ENCODE data around the gene UTP14A.
"Not testable (repeated sequence)": the region's sequence is repeated elsewhere in the genome, so short reads cannot be mapped to it uniquely, and the experiment has no call there.

The UTP14A gene, protein sequence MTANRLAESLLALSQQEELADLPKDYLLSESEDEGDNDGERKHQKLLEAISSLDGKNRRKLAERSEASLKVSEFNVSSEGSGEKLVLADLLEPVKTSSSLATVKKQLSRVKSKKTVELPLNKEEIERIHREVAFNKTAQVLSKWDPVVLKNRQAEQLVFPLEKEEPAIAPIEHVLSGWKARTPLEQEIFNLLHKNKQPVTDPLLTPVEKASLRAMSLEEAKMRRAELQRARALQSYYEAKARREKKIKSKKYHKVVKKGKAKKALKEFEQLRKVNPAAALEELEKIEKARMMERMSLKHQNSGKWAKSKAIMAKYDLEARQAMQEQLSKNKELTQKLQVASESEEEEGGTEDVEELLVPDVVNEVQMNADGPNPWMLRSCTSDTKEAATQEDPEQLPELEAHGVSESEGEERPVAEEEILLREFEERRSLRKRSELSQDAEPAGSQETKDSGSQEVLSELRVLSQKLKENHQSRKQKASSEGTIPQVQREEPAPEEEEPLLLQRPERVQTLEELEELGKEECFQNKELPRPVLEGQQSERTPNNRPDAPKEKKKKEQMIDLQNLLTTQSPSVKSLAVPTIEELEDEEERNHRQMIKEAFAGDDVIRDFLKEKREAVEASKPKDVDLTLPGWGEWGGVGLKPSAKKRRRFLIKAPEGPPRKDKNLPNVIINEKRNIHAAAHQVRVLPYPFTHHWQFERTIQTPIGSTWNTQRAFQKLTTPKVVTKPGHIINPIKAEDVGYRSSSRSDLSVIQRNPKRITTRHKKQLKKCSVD

DNA sequence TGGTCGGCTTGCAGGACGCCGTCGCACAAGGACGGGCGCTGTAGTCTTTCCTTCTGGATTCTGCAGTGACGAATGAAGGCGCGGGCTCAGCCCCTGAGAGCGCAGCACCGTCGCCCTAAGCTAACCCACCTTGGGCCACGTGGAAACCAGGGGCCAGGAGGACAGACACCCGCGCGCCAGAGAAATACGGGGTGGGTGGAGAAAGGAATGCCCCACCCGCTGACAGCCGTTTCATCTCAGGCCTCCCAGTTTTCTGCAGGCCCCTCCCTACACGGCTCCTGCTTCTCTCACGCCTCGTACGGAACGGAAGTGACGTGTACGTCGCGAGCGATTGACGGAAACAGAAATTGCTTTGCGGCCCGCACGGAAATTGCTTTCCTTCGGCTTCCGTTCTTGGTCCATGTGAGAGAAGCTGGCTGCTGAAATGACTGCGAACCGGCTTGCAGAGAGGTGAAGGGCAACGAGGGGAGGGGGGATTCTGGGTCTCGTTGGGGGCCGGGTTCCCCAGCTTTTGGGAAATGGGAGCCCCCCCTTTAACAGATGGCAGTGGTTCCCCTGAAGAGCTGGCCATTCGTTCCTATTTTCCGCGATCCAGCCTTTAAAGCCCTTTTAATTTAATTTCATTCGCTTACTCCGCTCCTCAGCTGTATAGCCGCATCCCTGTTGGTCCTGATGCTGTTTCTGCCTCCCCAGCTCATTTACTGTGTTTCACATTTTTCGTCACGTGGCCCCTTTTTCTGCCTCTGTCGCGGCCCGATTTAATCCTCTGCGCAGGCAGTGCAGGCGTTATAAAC, at the start of gene UTP14A:
Gene UTP14A, plus strand, starts transcription at position 378 of the 794 bp plus-strand sequence. Its CDS starts 47 bp downstream, at position 425.
- DNase-seq: peak; percentile 61

DNA sequence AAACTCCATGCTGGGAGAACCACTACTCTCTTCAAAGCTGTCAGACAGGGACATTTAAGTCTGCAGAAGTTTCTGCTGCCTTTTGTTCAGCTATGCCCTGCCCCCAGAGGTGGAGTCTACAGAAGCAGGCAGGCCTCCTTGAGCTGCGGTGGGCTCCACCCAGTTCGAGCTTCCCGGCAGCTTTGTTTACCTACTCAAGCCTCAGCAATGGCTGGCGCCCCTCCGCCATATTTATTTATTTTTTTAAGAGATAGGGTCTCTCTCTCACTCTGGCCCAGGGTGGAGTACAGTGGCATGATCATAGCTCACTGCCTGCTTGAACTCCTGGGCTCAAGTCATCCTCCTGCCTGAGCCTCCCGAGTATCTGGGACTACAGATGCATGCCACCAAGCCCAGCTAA, 46.8 kb upstream of the UTP14A start:
- DNase-seq: not testable (repeated sequence)

DNA sequence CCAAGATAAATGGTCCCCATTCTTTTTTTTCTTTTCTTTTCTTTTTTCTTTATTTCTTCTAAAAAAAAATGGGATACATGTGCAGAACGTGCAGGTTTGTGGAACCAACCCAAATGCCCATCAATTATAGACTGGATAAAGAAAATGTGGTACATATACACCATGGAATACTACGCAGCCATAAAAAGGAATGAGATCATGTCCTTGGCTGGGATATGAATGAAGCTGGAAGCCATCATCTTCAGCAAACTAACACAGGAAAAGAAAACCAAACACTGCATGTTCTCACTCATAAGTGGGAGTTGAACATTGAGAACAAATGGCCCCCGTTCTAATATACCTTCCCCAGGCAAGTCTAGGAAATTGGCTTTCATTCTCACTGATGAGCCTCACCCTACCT, 39.6 kb upstream of the UTP14A start:
- not testable (repeated sequence) for DNase-seq

DNA sequence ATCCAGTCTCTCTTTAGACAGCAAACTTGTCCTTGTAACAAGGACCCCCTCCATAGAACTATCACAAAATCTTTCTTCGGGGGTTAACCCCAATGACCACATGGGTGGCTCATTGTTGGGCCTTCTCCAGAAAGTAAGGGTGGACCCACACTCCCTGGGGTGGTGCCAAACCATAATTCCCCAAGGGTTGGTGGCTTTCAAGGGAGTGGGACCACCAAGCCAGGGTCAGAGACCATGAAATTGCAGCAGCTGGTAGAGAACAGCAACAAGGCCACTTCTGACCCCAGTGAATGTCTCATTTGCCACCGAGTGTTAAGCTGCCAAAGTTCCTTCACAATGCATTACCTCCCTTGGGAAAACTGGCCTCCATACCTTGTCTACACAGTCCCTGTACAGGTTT, 33.4 kb upstream of the UTP14A start:
- no peak for DNase-seq

DNA sequence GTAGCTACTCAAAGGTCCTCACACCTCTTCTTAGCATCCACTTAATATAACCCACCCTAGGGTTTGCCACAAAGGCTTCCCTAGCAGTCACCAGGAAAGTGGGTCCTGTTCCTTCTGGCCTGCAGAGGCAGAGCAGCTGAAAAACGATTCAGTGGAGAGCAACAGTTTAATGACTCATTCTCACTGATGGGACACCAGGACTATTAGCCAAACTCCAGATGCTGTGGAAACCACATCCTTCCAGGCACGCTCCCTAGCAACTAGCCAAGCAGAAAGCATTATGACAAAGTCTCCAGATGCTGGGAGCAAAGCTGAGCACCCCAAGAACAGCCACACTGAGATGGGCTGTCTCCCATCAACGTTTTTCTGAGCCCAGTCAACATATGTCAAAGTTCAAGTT, 30.3 kb upstream of the UTP14A start:
- DNase-seq: no peak

DNA sequence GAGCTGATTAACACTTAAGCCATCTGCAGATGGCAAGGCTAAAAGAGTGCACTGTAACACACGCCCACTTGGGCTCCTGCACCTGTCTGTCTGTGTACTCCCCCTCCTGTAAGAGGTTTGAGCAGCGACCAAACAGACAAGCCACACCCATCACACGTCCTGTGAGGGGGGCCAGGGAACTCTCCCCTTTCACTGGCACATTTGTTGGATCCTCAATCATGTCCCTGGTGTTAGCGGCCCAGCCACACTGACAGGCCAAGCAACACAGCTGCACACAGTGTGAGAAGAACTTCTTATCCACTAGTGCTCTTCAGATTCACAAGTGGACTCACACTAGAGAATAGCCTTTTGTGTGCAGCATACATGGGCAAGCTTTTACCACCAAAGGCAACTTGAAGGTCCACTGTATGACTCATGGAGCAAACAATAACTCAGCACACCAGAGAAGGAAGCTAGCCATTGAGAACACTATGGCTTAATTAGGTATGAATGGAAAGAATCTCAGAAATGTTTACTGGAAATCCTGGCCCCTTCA, 29.1 kb upstream of the UTP14A start:
- DNase-seq: no peak

DNA sequence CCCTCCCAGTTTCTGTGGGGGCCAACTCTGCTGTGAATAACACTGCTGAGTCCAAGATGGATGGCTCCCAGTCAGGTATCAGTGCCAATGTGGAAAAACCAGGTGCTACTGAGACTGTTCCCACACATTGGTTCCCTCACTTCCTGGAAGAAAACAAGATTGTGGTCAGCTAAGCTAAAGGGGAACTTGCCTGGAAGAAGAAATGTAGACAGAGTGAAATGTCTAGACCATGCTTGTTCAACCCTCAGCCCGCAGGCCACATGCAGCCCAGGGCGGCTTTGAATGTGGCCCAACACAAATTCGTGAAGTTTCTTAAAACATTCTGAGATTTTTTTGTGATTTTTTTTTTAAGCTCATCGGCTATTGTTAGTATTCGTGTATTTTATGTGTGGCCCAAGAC, 28.6 kb upstream of the UTP14A start:
- no peak for DNase-seq

DNA sequence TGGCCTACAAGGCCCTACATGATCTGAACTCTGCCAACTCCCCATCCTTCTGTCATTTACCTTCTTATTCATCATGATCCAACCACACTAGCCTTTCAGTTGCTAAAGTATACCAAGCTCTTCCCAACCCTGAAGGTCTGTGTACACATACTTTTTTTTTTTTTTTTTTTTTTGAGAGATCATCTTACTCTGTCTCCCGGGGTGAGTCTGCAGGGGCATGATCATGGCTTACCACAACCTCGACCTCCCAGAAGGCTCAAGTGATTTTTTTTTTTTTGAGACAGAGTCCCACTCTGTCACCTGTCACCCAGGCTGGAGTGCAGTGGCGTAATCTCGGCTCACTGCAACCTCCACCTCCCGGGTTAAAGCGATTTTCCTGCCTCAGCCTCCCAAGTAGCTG, 5.9 kb upstream of the UTP14A start:
- no peak for DNase-seq

DNA sequence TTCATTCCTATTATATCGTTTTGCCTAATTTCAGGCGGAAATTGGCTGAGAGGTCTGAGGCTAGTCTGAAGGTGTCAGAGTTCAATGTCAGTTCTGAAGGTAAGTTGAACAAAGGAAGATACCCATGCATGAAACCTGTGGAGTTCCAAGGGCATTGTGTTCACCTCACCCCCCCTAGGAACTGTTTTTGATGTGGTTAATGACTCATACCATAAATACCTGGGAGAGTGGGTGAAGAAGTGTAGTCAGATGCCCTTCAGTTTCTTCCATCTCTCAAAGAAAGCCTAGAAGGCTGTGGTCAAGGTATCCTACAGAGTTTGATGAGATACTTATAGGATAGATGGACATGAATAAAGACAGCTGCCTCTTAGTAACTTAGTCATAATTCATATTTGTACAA, 2.7 kb downstream of the UTP14A start:
- no peak for DNase-seq

DNA sequence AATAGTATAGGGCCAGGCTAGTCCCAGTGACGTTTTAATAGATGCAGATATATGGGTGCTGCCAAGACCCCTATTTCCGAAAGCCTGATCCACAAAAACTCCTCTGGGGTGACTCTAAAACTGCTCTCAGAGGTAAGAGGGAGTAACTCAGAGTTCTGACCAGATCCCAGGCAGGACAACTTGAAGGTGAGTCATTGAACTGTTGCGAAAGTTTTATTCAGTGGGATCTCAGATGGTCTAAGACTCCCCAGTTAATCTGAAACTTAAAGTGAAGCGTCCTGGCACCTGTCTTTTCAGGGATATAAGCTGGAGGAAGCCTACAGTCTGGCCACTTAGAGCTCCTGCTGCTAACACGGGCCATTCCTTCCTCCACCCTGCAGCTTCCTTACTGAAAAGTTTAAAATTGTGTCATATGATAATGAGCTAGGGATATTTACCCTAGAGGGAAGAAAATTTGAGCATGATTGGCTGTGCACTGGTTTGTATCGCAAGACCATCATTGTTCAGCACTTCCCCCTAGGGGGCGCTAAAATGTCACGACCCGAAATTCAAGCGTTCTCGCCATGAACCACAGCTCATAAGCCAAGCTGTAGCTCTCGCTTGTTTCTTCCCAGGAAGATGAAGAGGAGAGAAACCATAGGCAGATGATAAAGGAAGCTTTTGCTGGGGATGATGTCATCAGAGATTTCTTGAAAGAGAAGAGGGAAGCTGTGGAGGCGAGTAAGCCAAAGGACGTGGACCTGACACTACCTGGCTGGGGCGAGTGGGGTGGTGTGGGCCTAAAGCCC, 19.5 kb downstream of the UTP14A start:
- DNase-seq: no peak

DNA sequence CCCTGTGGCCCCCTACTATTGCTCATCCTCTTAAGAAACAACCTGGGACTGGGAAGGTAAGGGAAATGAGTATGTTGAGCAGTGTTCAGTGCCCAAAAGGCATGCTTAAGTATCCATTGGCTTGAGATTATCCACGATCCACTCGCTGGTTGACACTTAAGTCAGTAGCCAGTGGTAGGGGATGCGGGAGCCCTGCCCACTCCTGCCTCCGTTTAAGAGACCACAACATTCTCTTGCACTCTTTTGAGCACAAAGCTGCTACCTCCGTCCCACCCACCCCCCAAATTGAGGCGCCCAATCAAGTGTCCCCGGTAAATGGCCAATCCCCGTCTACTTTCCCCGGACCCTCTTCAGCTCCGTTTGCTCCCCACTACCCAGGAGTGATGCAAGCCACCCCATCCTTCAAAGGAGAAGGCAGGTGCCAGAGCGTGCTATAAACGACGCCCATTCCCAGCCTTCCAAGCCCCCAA, 25.0 kb downstream of the UTP14A start:
- no peak for DNase-seq

DNA sequence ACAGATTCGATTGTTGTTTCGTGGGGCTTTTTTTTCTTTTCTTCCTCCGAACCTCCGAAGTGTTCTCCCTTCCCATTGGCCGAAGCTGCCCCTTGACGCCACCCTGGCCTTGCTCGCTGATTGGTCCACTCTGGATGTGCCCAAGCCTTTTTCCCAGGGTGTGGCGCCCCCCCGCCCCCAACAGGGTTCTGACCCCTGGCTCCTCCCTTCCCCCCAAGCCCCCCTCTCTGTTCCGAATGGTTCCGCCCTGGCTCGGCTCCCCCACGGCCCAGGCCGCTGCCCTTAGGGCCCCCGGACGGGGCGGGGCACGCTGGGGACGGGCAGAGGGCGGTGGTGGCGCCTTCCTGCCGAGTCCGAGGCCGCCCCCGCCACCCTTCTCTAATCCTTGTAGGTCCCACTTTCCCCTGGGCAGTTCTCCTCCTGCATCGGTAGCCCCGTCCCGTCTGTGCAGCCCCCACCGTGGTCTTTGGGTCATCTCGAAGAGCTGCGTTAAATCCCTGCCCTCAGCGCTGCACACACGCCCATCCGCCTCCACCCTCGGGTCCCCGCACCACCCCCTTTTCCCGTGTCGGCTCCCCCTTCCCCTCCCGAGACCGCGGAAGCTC, 25.5 kb downstream of the UTP14A start:
- DNase-seq: no peak

DNA sequence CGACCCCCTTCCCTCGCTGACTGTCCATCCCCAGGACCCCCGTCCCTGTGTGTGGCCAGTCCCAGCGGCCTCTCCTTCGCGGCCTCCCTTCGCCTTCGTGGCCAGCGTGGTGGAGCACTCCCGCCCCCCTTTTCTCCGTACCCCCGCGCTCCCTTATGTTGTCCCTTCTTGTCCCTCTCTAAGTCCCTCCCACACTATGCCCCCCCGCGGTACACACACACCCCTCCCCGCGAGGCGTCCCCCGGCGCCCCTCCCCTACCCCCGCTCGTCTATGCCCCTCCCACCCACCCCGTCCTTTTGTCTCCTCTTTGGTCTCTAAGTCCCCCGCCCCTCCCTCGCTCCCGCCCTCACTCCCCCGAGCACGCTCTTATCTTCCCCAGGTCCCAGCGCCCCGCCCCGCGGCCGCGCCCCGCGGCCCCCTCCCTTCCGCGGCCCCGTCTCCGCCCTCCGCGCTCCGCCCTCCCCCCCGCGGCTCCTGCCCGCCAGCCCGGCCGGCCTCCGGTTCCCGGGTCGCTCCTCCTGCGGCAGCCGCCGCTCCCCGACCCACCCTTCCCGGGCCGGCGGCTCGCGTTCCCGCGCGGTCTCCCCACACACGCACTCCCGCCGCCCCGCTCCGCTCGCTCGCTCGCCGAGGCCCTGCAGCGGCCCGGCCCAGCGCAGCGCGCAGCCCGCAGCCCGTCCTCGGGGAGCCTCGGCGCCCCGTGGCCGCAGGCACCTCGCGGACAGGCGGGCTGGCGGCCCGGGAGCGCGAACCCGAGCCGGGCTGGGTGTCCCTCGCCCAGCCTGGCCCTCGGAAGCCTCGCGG, 26.3 kb downstream of the UTP14A start:
- DNase-seq: peak; percentile 1

DNA sequence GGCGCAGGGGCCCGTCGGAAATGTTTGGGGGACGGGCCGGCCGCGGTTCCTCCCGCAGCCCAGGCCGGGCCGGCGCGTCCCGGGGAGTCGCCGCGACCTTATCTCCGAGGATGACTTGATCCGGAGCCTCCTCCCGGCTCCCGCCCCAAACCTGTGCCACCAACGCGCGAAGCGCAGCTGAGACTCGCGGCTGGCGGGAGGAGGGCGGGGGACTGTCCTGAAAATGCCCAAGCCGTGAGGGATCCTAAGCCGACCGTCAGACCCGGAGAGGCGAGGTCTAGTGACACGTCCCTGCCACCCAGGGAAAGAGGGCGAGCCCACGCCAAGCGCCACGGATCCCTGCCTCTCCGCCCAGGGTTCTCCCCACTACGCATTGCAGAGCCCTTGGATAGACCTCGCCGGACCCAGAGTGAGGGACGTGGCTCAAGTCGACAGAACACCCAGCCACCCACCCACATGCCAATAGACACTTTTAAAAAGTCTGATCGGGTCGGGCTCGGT, 26.9 kb downstream of the UTP14A start:
- DNase-seq: no peak

DNA sequence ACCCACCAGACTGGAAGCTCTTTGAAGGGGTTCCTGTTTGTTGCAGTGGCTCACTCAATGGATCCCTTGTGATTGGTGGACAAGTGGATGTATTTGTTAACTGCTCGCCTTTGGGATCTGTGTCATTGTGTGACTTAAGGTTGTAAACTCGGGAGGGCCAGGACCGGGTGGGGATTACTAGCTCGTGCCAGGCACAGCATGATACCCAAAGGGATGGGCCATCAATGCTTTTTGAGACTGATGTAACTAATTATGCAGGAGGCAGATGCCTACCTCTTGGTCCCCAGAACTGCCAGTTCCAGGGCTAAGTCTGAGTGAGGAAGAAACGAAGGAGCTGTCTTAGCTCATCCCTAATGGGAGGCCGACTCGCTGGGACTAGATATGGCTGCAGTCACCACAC, 27.7 kb downstream of the UTP14A start:
- DNase-seq: no peak

DNA sequence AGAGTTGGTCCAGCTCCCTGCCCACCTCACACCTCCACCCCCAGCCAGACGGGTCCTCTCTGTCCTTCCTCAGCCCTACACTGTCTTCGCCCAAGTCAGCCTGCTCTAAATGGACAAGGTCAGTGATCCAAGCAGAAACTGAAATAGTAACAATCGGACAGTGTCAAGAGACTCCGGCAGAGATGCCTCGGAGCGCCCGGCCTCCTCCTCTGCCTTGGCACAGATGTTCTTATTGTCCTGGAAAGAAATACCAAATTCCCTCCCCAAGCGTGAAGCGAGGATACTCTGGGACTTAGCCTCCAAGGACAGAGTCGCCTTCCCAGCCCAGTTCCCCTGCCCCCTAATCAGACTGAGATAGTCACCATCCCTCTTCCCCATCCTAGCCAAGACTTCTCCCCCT, 28.5 kb downstream of the UTP14A start:
- no peak for DNase-seq

DNA sequence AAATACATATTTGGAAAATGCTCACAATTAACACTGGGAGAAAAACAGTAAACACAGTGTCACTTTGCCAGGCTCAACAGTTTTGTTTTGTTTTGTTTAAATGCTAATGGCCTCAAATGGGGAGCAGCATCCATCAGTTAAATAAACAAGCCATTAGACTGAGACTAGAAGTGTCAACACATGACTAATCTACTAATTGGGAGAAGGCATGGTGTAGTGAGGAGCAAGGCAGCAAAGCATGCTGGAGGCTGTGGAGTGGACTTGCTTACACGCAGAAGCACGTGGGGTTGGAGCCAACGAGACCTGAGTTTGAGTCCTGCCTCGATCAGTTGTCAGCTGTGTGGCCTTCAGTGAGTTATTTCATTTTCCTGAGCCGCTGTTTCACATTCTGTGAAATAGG, 29.0 kb downstream of the UTP14A start:
- DNase-seq: no peak

DNA sequence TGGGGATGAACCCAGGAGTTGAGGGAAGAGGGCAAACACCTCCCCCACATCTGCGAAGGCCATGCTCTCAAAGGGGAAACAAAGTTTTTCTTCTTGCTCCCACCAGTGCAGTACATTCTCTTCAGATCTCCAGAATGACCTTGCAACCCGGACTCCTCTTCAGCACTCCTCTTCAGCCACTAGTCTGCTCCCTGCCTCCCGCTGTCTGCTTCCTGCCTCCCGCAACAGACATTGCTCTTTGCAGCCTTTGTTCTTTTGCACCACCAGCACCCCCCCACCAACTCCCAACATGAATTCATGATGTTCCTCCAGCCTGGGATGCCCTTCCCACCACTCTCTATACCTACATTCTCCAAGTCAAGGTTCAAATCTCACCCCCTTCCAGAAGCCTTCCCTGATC, 32.1 kb downstream of the UTP14A start:
- DNase-seq: no peak

DNA sequence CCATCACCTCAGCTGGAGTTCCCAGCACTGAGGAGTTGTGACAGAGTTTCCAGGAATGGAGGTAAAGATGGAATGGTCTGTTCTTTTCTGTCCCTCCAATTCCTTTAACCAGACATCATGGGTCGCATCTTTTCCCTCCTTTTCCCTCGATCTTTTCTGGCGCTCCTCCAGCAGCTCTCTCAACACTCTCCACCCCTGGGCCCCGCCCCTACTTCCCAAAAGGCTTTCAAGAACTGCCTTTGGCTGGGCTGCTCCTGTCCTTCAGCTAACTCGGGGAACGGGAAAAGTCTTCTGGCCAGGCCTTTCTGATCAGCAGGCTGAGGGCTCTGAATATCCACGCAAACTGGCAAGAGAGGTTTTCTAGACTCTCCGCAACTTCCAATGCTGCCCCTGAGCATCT, 34.0 kb downstream of the UTP14A start:
- no peak for DNase-seq

DNA sequence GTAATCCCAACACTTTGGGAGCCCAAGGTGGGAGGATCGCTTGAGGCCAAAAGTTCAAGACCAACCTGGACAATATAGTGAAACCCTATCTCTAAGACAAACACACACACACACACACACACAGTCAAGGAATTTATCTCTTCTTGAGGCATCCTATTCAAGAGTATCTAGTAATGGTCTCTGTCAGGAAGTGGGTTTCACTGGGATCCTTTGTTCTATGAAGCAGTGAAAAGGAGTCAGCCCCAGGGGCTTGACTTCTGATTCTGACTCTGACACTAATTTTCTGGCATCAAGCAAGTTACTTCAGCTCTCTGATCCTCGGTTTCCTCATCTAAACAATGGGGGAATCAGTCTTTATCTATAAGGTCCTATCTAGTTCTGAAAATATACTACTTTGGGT, 34.8 kb downstream of the UTP14A start:
- no peak for DNase-seq

DNA sequence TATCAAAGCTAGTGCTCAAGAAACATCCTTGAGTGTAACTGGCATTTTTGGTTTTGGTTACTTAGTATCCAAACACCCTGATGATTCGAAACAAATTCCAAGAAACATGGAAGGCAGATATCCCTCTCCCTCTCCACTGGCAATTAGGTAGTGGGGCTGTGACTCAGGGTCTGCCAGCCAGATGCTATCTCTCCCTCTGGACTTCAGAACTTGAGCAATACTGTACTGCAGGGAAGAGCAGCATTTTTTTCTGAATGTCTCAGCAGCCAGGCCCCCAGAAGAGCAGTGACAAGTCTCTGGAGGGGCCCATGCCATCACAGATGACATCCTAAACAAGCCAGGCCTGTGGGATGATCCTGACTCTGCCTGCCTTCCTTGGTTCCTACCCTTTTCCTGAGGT, 39.2 kb downstream of the UTP14A start:
- DNase-seq: no peak
